Activated CD8-positive, alpha-beta memory T cell treated with anti-CD3 and anti-CD28 coated beads, Interleukin-2, amount 10 ng/mL, durations not matched to agents 7 days and 5 days (primary cell): ENCODE measurements around the gene UBFD1. TPM values are rescaled to one million over a fixed set of nuclear protein-coding genes. Genes with fewer than 3 reads are reported as not detected.
"Not testable (repeated sequence)": the region's sequence is repeated elsewhere in the genome, so short reads cannot be mapped to it uniquely, and the experiment has no call there.

Experiments
- ATAC-seq: fragments of 150-1000 bp; cut with Tn5 transposase; one replicate; pipeline ENCODE4 v1.10.0; 2021; ENCODE audit warnings: moderate library complexity
- CTCF ChIA-PET: fragments of 350-600 bp; sonication (Branson Sonifier 250); formaldehyde crosslinking; loops from one replicate; lab custom pipeline; 2021; ENCODE audit warnings: antibody characterized with exemption; lab: Charles Lee
- DNase-seq: peaks from one replicate; pipeline ENCODE4 v3.0.0-alpha.2; 2020
- H3K27ac Mint-ChIP-seq: one replicate; pipeline ENCODE4 v1.8.0; 2021; ENCODE audit warnings: mild to moderate bottlenecking, mixed read lengths
- H3K27me3 Mint-ChIP-seq: one replicate; pipeline ENCODE4 v1.8.0; 2021; ENCODE audit warnings: mixed read lengths
- H3K36me3 Mint-ChIP-seq: one replicate; pipeline ENCODE4 v1.8.0; 2021; ENCODE audit warnings: mild to moderate bottlenecking, mixed read lengths
- H3K4me1 Mint-ChIP-seq: one replicate; pipeline ENCODE4 v1.8.0; 2021; ENCODE audit warnings: mixed read lengths
- H3K4me3 Mint-ChIP-seq: one replicate; pipeline ENCODE4 v1.8.0; 2021; ENCODE audit warnings: mild to moderate bottlenecking, moderate library complexity, mixed read lengths
- H3K9me3 Mint-ChIP-seq: one replicate; pipeline ENCODE4 v1.8.0; 2022; ENCODE audit warnings: low read depth, mixed read lengths
- total RNA-seq, 2 experiments: library from RNA; stranded (reverse); gene quantifications; one replicate each; pipeline ENCODE4 v1.2.3, GENCODE V29; 2021

Gene UBFD1
- total RNA-seq, 2 experiments from 2014 or later = 46.1 to 64.7 TPM

- H3K9me3 Mint-ChIP-seq = no peaks in the 10 kb centered on the region
- H3K4me3 Mint-ChIP-seq = no peak overlapping the region
- H3K27me3 Mint-ChIP-seq = no peaks in the 10 kb centered on the region
- H3K4me1 Mint-ChIP-seq = no peaks in the 10 kb centered on the region
- H3K27ac Mint-ChIP-seq = no peak overlapping the region
- no peak for DNase-seq
- ATAC-seq = no peak
- peaks cover 21% of the 10 kb centered on the region for H3K36me3 Mint-ChIP-seq
- CTCF ChIA-PET = no interaction called here
These were observed 22.4 kb upstream of the UBFD1 start for GRCh38 chr16:23534868-23535860.

GRCh38 chr16:23535901-23536300 is 21.6 kb upstream of the UBFD1 start:
- Mint-ChIP-seq H3K4me1 (no peaks in the 10 kb centered on the region), H3K27ac (no peak overlapping the region), H3K9me3 (no peaks in the 10 kb centered on the region), H3K4me3 (no peak overlapping the region), H3K27me3 (no peaks in the 10 kb centered on the region), H3K36me3 (peaks cover 21% of the 10 kb centered on the region)
- no peak for ATAC-seq
- CTCF ChIA-PET = no interaction called here
- no peak for DNase-seq

GRCh38 chr16:23537390-23537789 is 20.1 kb upstream of the UBFD1 start:
- CTCF ChIA-PET = no interaction called here
- Mint-ChIP-seq H3K4me1 (no peaks in the 10 kb centered on the region), H3K27me3 (no peaks in the 10 kb centered on the region), H3K4me3 (no peak overlapping the region), H3K36me3 (peaks cover 25% of the 10 kb centered on the region), H3K27ac (no peak overlapping the region), H3K9me3 (no peaks in the 10 kb centered on the region)
- ATAC-seq (no peak), DNase-seq (no peak)

GRCh38 chr16:23538919-23539278 is 18.6 kb upstream of the UBFD1 start:
- H3K9me3 Mint-ChIP-seq = no peaks in the 10 kb centered on the region
- no peak overlapping the region for H3K27ac Mint-ChIP-seq
- no peaks in the 10 kb centered on the region for H3K27me3 Mint-ChIP-seq
- H3K4me1 Mint-ChIP-seq = no peaks in the 10 kb centered on the region
- H3K36me3 Mint-ChIP-seq = peaks cover 24% of the 10 kb centered on the region
- ATAC-seq (no peak), DNase-seq (no peak)
- H3K4me3 Mint-ChIP-seq = no peak overlapping the region
- CTCF ChIA-PET = interaction anchor here (0.9 kb wide), 1 partner anchor 58 kb away, joined by 3 read pairs; the partner anchor contains the start of gene NDUFAB1

GRCh38 chr16:23539984-23540816 is 17.3 kb upstream of the UBFD1 start:
- DNase-seq (no peak), ATAC-seq (no peak)
- H3K4me3 Mint-ChIP-seq = no peak overlapping the region
- H3K27ac Mint-ChIP-seq = no peak overlapping the region
- H3K4me1 Mint-ChIP-seq = no peaks in the 10 kb centered on the region
- no peaks in the 10 kb centered on the region for H3K27me3 Mint-ChIP-seq
- no peaks in the 10 kb centered on the region for H3K9me3 Mint-ChIP-seq
- CTCF ChIA-PET = interaction anchor here (0.9 to 1.0 kb wide), 3 partner anchors 26 to 105 kb away, joined by 3 read pairs; partner anchors contain the start of gene NDUFAB1
- H3K36me3 Mint-ChIP-seq = peaks cover 18% of the 10 kb centered on the region

- H3K4me1 Mint-ChIP-seq, ATAC-seq, H3K9me3 Mint-ChIP-seq, H3K27ac Mint-ChIP-seq, H3K4me3 Mint-ChIP-seq, DNase-seq, H3K27me3 Mint-ChIP-seq, CTCF ChIA-PET: not testable (repeated sequence)
- peaks cover 15% of the 10 kb centered on the region for H3K36me3 Mint-ChIP-seq
These were observed 16.7 kb upstream of the UBFD1 start for GRCh38 chr16:23540817-23541178.

- Mint-ChIP-seq H3K27me3 (no peaks in the 10 kb centered on the region), H3K27ac (no peak overlapping the region), H3K4me1 (no peaks in the 10 kb centered on the region), H3K4me3 (no peak overlapping the region), H3K36me3 (peaks cover 14% of the 10 kb centered on the region), H3K9me3 (no peaks in the 10 kb centered on the region)
- ATAC-seq (no peak), DNase-seq (no peak)
- CTCF ChIA-PET = interaction anchor here (1.6 kb wide), 1 partner anchor 53 kb away, joined by 3 read pairs; no protein-coding TSS in a partner anchor
These were observed 13.1 kb upstream of the UBFD1 start for GRCh38 chr16:23544436-23544835.

- peaks cover 17% of the 10 kb centered on the region for H3K36me3 Mint-ChIP-seq
- CTCF ChIA-PET = no interaction called here
These were observed 7.6 kb upstream of the UBFD1 start for GRCh38 chr16:23549938-23550337.

GRCh38 chr16:23552161-23552560 is 5.4 kb upstream of the UBFD1 start:
- Mint-ChIP-seq H3K27me3 (no peaks in the 10 kb centered on the region), H3K9me3 (no peaks in the 10 kb centered on the region), H3K27ac (no peak overlapping the region), H3K4me1 (peaks cover 18% of the 10 kb centered on the region), H3K4me3 (no peak overlapping the region), H3K36me3 (peaks cover 16% of the 10 kb centered on the region)
- DNase-seq (no peak), ATAC-seq (no peak)
- CTCF ChIA-PET = no interaction called here

More at GRCh38 chr16:23549938-23550337, 7.6 kb upstream of the UBFD1 start:
- no peaks in the 10 kb centered on the region for H3K9me3 Mint-ChIP-seq
- no peaks in the 10 kb centered on the region for H3K27me3 Mint-ChIP-seq
- H3K27ac Mint-ChIP-seq = no peak overlapping the region
- no peak overlapping the region for H3K4me3 Mint-ChIP-seq
- peaks cover 2% of the 10 kb centered on the region for H3K4me1 Mint-ChIP-seq
- DNase-seq (no peak), ATAC-seq (no peak)

- Mint-ChIP-seq H3K36me3 (peaks cover 16% of the 10 kb centered on the region), H3K27ac (no peak overlapping the region), H3K27me3 (no peaks in the 10 kb centered on the region), H3K4me3 (no peak overlapping the region), H3K9me3 (no peaks in the 10 kb centered on the region), H3K4me1 (peaks cover 32% of the 10 kb centered on the region)
- no peak for ATAC-seq
- no peak for DNase-seq
- CTCF ChIA-PET = interaction anchor here (1.2 to 1.3 kb wide), 2 partner anchors 9 to 39 kb away, joined by 3 to 4 read pairs; no protein-coding TSS in a partner anchor
These were observed 3.0 kb upstream of the UBFD1 start for GRCh38 chr16:23554536-23554935.

- H3K27me3 Mint-ChIP-seq = no peaks in the 10 kb centered on the region
- ATAC-seq = no peak
- CTCF ChIA-PET = interaction anchor here (0.6 to 3.4 kb wide), 17 partner anchors 18 to 947 kb away, joined by 3 to 18 read pairs (median 4); partner anchors contain the start of genes DCTN5, NDUFAB1 and PALB2
- no peaks in the 10 kb centered on the region for H3K9me3 Mint-ChIP-seq
- peak; percentile 53 for DNase-seq
- H3K4me3 Mint-ChIP-seq = peak overlapping the region; percentile 92
- H3K27ac Mint-ChIP-seq = peak overlapping the region; percentile 84
- H3K4me1 Mint-ChIP-seq = peaks cover 48% of the 10 kb centered on the region
- peaks cover 21% of the 10 kb centered on the region for H3K36me3 Mint-ChIP-seq
These were observed 514 bp downstream of the UBFD1 start for GRCh38 chr16:23557779-23558702.

GRCh38 chr16:23561586-23561985 is 4.1 kb downstream of the UBFD1 start:
- H3K4me1 Mint-ChIP-seq = peaks cover 35% of the 10 kb centered on the region
- CTCF ChIA-PET = interaction anchor here (1.0 kb wide), 2 partner anchors 15 to 35 kb away, joined by 3 read pairs; no protein-coding TSS in a partner anchor
- H3K27ac Mint-ChIP-seq = no peak overlapping the region
- no peak for ATAC-seq
- H3K4me3 Mint-ChIP-seq = no peak overlapping the region
- no peaks in the 10 kb centered on the region for H3K27me3 Mint-ChIP-seq
- H3K36me3 Mint-ChIP-seq = peaks cover 32% of the 10 kb centered on the region
- no peaks in the 10 kb centered on the region for H3K9me3 Mint-ChIP-seq
- DNase-seq = no peak
